Left ventricle myocardium inferior (tissue), 1 donor: Measurements from ENCODE around the gene TAF1B. TPM values are rescaled to one million over a fixed set of nuclear protein-coding genes. Genes with fewer than 3 reads are reported as not detected.

ENCODE experiments used
- DNase-seq: peaks from one replicate; pipeline ENCODE4 v3.0.0-alpha.2; 2020
- H3K27ac ChIP-seq: fragments of 200-600 bp; replicated peaks from 2 replicates; pipeline ENCODE4 v1.8.0; 2021
- H3K27me3 ChIP-seq: fragments of 200-600 bp; 2 replicates; pipeline ENCODE4 v1.8.0; 2021; ENCODE audit warnings: low read depth
- H3K36me3 ChIP-seq: fragments of 200-600 bp; 2 replicates; pipeline ENCODE4 v1.8.0; 2021
- H3K4me1 ChIP-seq: fragments of 200-600 bp; 2 replicates; pipeline ENCODE4 v1.8.0; 2021
- H3K4me3 ChIP-seq: fragments of 200-600 bp; 2 replicates; pipeline ENCODE4 v1.8.0; 2021; ENCODE audit warnings: mild to moderate bottlenecking, moderate library complexity
- H3K9me3 ChIP-seq: fragments of 200-600 bp; replicated peaks from 2 replicates; pipeline ENCODE4 v1.8.0; 2021
- CTCF ChIP-seq: fragments of 200-600 bp; IDR thresholded peaks from 2 replicates; pipeline ENCODE4 v1.8.0; 2021; ENCODE audit warnings: antibody characterized with exemption, mild to moderate bottlenecking, borderline replicate concordance
- intact Hi-C: fragments of 100-400 bp; cut with micrococcal nuclease; formaldehyde crosslinking; loops from one replicate; pipeline ENCODE4 v1.11.0; 2022
- total RNA-seq: library from RNA; stranded (reverse); fragmentation: NEBNext Ultra II Directional; extraction: Animal tissue kit (Norgen Biotek cat#: 25700); gene quantifications from one replicate; pipeline ENCODE4 v1.2.1, GENCODE V29; 2021
- donor health status: DM: no; HTN: yes; CAD: no; lungs with severe emphysema.

Gene TAF1B
- total RNA-seq, 1 donor from 2014 or later: 4.2 TPM

GRCh38 chr2:9941196-9941995, 98.1 kb downstream of the TAF1B start:
- Histone ChIP-seq H3K4me3 (no peak overlapping the region), H3K27me3 (peaks cover 35% of the 10 kb centered on the region), H3K36me3 (no peaks in the 10 kb centered on the region), H3K9me3 (no peaks in the 10 kb centered on the region), H3K4me1 (no peaks in the 10 kb centered on the region), H3K27ac (no peak overlapping the region)
- no peak for DNase-seq
- TF ChIP-seq CTCF: no peak
- intact Hi-C loops: no loop called here

GRCh38 chr2:9941996-9942390, 98.7 kb downstream of the TAF1B start:
- TF ChIP-seq CTCF: no peak
- intact Hi-C loops: no loop called here
- Histone ChIP-seq H3K9me3 (no peaks in the 10 kb centered on the region), H3K4me1 (no peaks in the 10 kb centered on the region), H3K4me3 (no peak overlapping the region), H3K27me3 (peaks cover 37% of the 10 kb centered on the region), H3K27ac (no peak overlapping the region), H3K36me3 (no peaks in the 10 kb centered on the region)
- DNase-seq: no peak

- no peak for DNase-seq
- Histone ChIP-seq H3K27ac (no peak overlapping the region), H3K27me3 (peaks cover 37% of the 10 kb centered on the region), H3K36me3 (no peaks in the 10 kb centered on the region), H3K4me1 (no peaks in the 10 kb centered on the region), H3K4me3 (no peak overlapping the region), H3K9me3 (no peaks in the 10 kb centered on the region)
- no peak for TF ChIP-seq CTCF
- intact Hi-C loops: no loop called here
These were observed 101.1 kb downstream of the TAF1B start for GRCh38 chr2:9944330-9944758.

- no peak overlapping the region for H3K27ac ChIP-seq
- DNase-seq: no peak
- no peak overlapping the region for H3K4me3 ChIP-seq
- H3K9me3 ChIP-seq: no peaks in the 10 kb centered on the region
- no peak for TF ChIP-seq CTCF
- H3K4me1 ChIP-seq: peaks cover 1% of the 10 kb centered on the region
- intact Hi-C loops: no loop called here
- no peaks in the 10 kb centered on the region for H3K36me3 ChIP-seq
- H3K27me3 ChIP-seq: peaks cover 37% of the 10 kb centered on the region
These were observed 102.3 kb downstream of the TAF1B start for GRCh38 chr2:9945596-9945995.

- no peak for TF ChIP-seq CTCF
- DNase-seq: no peak
- H3K27me3 ChIP-seq: peaks cover 37% of the 10 kb centered on the region
- H3K4me1 ChIP-seq: peaks cover 5% of the 10 kb centered on the region
- intact Hi-C loops: no loop called here
- no peaks in the 10 kb centered on the region for H3K9me3 ChIP-seq
- no peak overlapping the region for H3K27ac ChIP-seq
- no peak overlapping the region for H3K4me3 ChIP-seq
- H3K36me3 ChIP-seq: no peaks in the 10 kb centered on the region
These were observed 102.8 kb downstream of the TAF1B start for GRCh38 chr2:9946076-9946475.
